IPS-20b (cell line): ENCODE measurements around the gene URI1.

Experiments used
- H3K27ac ChIP-seq: one replicate; pipeline ENCODE4 v1.5.1; 2013; ENCODE audit warnings: low read length
- H3K27me3 ChIP-seq: 2 replicates; pipeline ENCODE4 v1.6.1; 2013; ENCODE audit warnings: mild to moderate bottlenecking, low read length, inconsistent platforms; ENCODE audit not compliant: insufficient read depth
- H3K36me3 ChIP-seq: 2 replicates; pipeline ENCODE4 v1.6.1; 2013; ENCODE audit warnings: low read depth, mild to moderate bottlenecking, inconsistent platforms, low read length, moderate library complexity; ENCODE audit not compliant: insufficient read depth
- H3K4me1 ChIP-seq: 2 replicates; pipeline ENCODE4 v1.6.1; 2013; ENCODE audit warnings: mild to moderate bottlenecking, control low read depth, inconsistent platforms, low read length, moderate library complexity; ENCODE audit not compliant: insufficient read depth
- H3K4me3 ChIP-seq: 2 replicates; pipeline ENCODE4 v1.5.1; 2013; ENCODE audit warnings: mild to moderate bottlenecking, low read length, inconsistent platforms
- H3K9ac ChIP-seq: 2 replicates; pipeline ENCODE4 v1.6.1; 2013; ENCODE audit warnings: low read depth, mild to moderate bottlenecking, inconsistent platforms, low read length, moderate library complexity
- H3K9me3 ChIP-seq: 2 replicates; pipeline ENCODE4 v1.6.1; 2013; ENCODE audit warnings: mild to moderate bottlenecking, low read depth, low read length, inconsistent platforms; ENCODE audit not compliant: insufficient read depth

Gene URI1

GRCh38 chr19:30047432-30047831 is 105.4 kb downstream of the URI1 start:
- Histone ChIP-seq H3K4me1 (peaks cover 7% of the 10 kb centered on the region; the same call in 1 of the 2 replicates), H3K27ac (no peak overlapping the region)

GRCh38 chr19:30049226-30049625 is 107.2 kb downstream of the URI1 start:
- H3K27me3 ChIP-seq = no peaks in the 10 kb centered on the region
- H3K9ac ChIP-seq = no peak overlapping the region
- no peak overlapping the region for H3K4me3 ChIP-seq
- no peaks in the 10 kb centered on the region for H3K9me3 ChIP-seq
- peaks cover 7% of the 10 kb centered on the region; the same call in 1 of the 2 replicates for H3K4me1 ChIP-seq
- H3K36me3 ChIP-seq = no peaks in the 10 kb centered on the region
- H3K27ac ChIP-seq = no peak overlapping the region

More at GRCh38 chr19:30047432-30047831, 105.4 kb downstream of the URI1 start:
- no peaks in the 10 kb centered on the region for H3K9me3 ChIP-seq
- no peak overlapping the region for H3K9ac ChIP-seq
- H3K4me3 ChIP-seq = no peak overlapping the region
- no peaks in the 10 kb centered on the region for H3K36me3 ChIP-seq
- no peaks in the 10 kb centered on the region for H3K27me3 ChIP-seq

GRCh38 chr19:30049846-30050667 is 108.0 kb downstream of the URI1 start:
- no peaks in the 10 kb centered on the region for H3K27me3 ChIP-seq
- no peaks in the 10 kb centered on the region for H3K9me3 ChIP-seq
- H3K36me3 ChIP-seq = no peaks in the 10 kb centered on the region
- H3K9ac ChIP-seq = no peak overlapping the region
- no peak overlapping the region for H3K27ac ChIP-seq
- H3K4me1 ChIP-seq = peaks cover 7% of the 10 kb centered on the region; the same call in 1 of the 2 replicates
- H3K4me3 ChIP-seq = no peak overlapping the region

GRCh38 chr19:30052122-30053075 is 110.4 kb downstream of the URI1 start:
- Histone ChIP-seq H3K4me1 (no peaks in the 10 kb centered on the region), H3K9ac (no peak overlapping the region), H3K4me3 (no peak overlapping the region), H3K36me3 (no peaks in the 10 kb centered on the region), H3K9me3 (no peaks in the 10 kb centered on the region), H3K27ac (no peak overlapping the region), H3K27me3 (no peaks in the 10 kb centered on the region)

DNA sequence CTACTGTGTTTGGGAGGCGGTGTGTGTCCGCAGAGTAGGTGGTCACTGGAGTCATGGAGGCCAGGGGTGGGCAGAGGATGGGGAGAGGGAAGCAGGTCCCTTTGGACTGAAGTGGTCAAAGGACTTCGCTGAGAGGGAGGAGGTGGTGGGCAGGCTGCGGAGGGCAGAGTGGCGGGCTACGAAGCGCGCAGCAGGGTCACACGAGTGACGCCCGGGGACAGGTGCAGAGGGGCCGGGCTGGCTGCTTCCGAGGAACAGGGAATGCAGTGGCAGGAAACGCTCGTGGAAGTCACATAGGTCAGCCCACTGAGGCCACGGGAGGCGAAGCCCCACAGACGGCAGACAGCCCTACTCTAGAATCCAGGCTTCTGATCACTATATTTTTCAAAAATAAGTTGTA is 111.5 kb downstream of the URI1 start:
- Histone ChIP-seq H3K9ac (no peak overlapping the region), H3K27ac (no peak overlapping the region), H3K27me3 (no peaks in the 10 kb centered on the region), H3K36me3 (no peaks in the 10 kb centered on the region), H3K9me3 (no peaks in the 10 kb centered on the region), H3K4me1 (no peaks in the 10 kb centered on the region), H3K4me3 (no peak overlapping the region)

DNA sequence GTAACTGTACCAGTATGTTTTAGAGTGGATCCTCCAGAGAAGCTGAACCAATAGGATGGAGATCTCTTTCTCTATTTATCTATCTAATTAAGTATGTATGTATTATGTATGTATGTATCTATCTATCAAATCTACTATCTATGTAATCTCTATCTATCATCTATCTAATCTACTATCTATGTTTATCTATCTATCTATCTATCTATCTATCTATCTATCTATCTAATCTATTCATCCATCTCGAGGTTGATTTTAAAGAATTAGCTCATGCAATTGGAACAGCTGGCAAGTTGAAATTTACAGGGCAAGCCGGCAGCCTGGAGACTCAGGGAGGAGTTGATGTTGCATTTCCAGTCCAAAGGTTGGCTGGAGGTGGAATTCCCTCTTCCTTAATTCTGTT is 112.2 kb downstream of the URI1 start:
- Histone ChIP-seq H3K27ac (no peak overlapping the region), H3K4me3 (no peak overlapping the region), H3K9me3 (no peaks in the 10 kb centered on the region), H3K36me3 (no peaks in the 10 kb centered on the region), H3K27me3 (no peaks in the 10 kb centered on the region), H3K4me1 (no peaks in the 10 kb centered on the region), H3K9ac (no peak overlapping the region)

GRCh38 chr19:30056580-30056979 is 114.5 kb downstream of the URI1 start:
- no peak overlapping the region for H3K4me3 ChIP-seq
- no peak overlapping the region for H3K9ac ChIP-seq
- no peaks in the 10 kb centered on the region for H3K4me1 ChIP-seq

DNA sequence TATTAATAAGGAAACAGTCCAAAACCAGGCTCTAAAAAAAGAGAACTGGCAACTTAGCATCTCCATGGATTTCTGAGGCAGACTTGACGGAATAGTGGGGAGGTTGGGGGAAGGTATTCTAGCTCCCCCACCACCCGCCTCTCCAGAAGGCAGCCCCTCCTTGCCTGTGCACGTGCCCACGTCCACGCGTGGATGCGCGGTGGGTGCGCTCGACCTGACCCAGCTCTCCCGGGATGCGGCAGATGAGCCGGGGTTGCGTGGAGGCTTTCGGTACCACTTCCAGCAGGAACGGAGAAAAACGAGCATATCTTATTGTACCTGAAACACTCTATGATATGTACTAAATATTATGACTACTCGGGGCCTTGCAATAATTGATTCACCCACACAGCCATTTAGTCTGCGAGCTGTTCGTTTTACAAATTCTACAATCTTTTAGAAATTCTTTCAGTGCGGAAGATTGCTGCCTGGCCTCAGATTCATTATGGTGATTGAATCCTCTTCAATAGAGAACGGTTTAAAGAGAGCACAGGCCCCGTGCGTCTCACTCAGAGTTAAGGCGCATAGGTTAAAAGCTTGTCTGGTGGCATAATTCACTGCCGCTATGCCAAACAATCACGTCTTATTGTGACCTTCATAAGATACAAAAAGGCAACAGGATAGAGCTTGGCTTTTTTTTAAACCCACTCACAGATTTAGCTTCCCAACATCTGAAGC is 117.9 kb downstream of the URI1 start:
- H3K9me3 ChIP-seq = no peaks in the 10 kb centered on the region
- no peaks in the 10 kb centered on the region for H3K36me3 ChIP-seq
- no peak overlapping the region for H3K9ac ChIP-seq
- no peak overlapping the region for H3K4me3 ChIP-seq
- no peak overlapping the region for H3K27ac ChIP-seq
- no peaks in the 10 kb centered on the region for H3K27me3 ChIP-seq
- no peaks in the 10 kb centered on the region for H3K4me1 ChIP-seq

More at GRCh38 chr19:30056580-30056979, 114.5 kb downstream of the URI1 start:
- Histone ChIP-seq H3K27me3 (no peaks in the 10 kb centered on the region), H3K9me3 (no peaks in the 10 kb centered on the region), H3K36me3 (no peaks in the 10 kb centered on the region), H3K27ac (no peak overlapping the region)

- H3K27ac ChIP-seq = no peak overlapping the region
These were observed 118.6 kb downstream of the URI1 start for GRCh38 chr19:30060531-30061222.

GRCh38 chr19:30061223-30062064 is 119.4 kb downstream of the URI1 start:
- no peaks in the 10 kb centered on the region for H3K9me3 ChIP-seq
- no peaks in the 10 kb centered on the region for H3K4me1 ChIP-seq
- H3K4me3 ChIP-seq = no peak overlapping the region
- H3K27me3 ChIP-seq = no peaks in the 10 kb centered on the region
- no peak overlapping the region for H3K9ac ChIP-seq
- H3K27ac ChIP-seq = no peak overlapping the region
- H3K36me3 ChIP-seq = no peaks in the 10 kb centered on the region

More at GRCh38 chr19:30060531-30061222, 118.6 kb downstream of the URI1 start:
- Histone ChIP-seq H3K27me3 (no peaks in the 10 kb centered on the region), H3K9me3 (no peaks in the 10 kb centered on the region), H3K4me1 (no peaks in the 10 kb centered on the region), H3K36me3 (no peaks in the 10 kb centered on the region), H3K4me3 (no peak overlapping the region), H3K9ac (no peak overlapping the region)
